GM13976 (cell line): ENCODE measurements around the gene B9D1.

Source experiments
- DNase-seq: peaks from one replicate; pipeline ENCODE4 v3.0.0; 2012; ENCODE audit warnings: low spot score
- in situ Hi-C: fragments of 300-500 bp; cut with MboI; formaldehyde crosslinking; loops from one replicate; pipeline ENCODE4 v1.12.0; 2022; ENCODE audit warnings: low sequenced_read_pairs, mixed read lengths, inconsistent platforms; ENCODE audit not compliant: unreplicated experiment
- TF ChIP-seq, protein P1 (sequence below): IDR thresholded peaks from 2 replicates; pipeline ENCODE4 v1.5.1; 2012; ENCODE audit warnings: borderline replicate concordance, mild to moderate bottlenecking; ENCODE audit not compliant: insufficient read depth; ENCODE audit errors: extremely low read depth, missing control alignments, control extremely low read depth

Gene B9D1

DNA sequence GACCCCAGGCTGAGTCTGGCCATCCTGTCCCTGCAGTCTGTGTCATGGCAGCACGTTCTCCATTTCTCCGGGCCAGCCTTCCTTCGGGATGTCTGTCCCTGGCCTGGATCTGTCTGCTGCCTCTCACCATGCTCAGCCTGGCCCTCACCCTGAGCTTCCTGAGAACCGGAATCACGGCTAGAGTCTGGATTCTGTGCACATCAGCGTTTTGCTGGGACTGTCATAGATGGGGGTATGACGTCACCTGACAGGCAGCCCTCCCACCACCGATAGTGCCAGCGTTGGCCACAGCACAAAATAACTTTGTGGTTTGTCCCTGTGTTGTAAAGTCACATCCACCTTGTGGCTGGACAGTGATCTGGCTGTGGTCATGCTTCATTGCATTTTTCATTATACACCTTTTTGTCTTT, 59.2 kb downstream of the B9D1 start:
- TF ChIP-seq, protein P1, sequence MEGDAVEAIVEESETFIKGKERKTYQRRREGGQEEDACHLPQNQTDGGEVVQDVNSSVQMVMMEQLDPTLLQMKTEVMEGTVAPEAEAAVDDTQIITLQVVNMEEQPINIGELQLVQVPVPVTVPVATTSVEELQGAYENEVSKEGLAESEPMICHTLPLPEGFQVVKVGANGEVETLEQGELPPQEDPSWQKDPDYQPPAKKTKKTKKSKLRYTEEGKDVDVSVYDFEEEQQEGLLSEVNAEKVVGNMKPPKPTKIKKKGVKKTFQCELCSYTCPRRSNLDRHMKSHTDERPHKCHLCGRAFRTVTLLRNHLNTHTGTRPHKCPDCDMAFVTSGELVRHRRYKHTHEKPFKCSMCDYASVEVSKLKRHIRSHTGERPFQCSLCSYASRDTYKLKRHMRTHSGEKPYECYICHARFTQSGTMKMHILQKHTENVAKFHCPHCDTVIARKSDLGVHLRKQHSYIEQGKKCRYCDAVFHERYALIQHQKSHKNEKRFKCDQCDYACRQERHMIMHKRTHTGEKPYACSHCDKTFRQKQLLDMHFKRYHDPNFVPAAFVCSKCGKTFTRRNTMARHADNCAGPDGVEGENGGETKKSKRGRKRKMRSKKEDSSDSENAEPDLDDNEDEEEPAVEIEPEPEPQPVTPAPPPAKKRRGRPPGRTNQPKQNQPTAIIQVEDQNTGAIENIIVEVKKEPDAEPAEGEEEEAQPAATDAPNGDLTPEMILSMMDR: no peak
- no peak for DNase-seq
- in situ Hi-C loops: no loop called here

DNA sequence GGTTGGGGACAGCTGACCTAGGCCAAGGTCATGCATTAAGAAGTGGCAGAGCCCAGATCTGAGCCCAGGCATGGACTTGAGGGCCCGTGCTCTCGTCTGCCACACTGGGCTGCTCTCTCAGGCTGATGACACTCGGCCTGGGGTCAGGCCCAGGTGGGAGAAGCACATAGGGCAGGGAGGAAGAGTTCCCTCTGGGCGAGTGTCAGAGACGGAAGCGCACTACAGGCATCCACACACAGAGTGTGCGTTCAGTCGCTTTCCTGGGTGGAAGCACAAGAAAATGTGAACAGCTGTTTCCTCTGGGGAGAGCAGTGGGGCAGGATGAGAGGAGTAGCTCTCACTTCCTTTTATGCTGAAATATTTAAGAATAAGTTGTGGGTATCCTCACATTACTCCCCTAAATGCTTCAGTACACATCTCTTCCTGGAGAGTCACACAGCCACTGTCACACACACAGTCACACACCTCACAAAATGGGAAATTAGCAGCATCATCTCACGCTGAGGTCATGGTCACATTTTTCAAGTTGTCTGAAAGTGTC, 59.7 kb downstream of the B9D1 start:
- in situ Hi-C loops: no loop called here
- TF ChIP-seq, protein P1: no peak
- DNase-seq: no peak

DNA sequence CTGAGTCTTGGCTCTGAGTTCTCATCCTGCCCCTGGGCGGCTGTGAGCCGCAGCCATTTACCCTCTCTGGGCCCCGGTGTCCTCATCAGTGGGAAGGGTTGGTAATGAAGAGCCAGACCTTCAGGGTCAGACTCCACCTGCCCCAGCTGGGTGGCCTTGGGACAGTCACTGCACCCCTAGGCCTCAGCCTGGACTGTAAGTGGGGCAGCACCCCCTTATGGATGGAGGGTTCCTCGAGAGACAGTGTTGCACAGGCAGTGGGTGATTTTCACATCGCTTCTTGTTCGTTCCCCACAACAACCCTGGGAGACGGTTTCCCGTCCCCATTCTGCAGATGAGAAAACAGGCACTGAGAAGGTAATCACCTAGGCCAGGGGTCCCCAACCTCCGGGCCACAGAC, 60.5 kb downstream of the B9D1 start:
- no peak for DNase-seq
- TF ChIP-seq, protein P1: no peak
- in situ Hi-C loops: no loop called here

DNA sequence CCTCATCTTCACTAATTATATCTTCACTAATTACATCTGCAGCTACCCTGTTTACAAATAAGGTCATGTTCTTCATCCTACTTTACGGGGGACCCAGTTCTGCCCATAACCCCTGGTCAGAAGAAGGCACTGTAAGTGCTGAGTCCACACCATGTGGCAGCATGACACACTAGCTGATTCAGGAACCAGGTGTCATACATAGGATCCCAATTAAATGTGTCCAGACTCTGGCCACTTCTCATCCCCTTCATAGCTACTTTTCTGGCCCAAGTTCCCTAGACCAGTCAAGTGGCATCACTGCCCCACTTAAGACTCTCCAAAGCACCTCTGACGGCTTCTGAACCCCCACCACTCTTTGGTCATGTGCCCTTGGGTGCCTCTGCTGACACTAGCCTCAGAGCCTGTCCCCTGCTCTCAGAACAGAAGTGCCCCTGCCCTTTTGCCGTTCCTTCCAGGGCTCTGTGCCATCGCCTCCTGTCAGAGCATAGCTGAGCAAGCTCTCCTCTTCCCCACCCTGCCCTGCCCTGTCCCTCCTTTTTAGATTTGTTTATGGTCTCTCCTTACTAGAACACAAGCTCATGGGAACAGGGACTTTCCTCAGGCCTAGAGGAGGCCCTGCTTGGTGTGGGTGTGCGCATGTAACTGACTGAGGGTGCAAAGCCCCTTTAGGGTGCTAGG, 61.1 kb downstream of the B9D1 start:
- DNase-seq: no peak
- in situ Hi-C loops: no loop called here
- TF ChIP-seq, protein P1: no peak

DNA sequence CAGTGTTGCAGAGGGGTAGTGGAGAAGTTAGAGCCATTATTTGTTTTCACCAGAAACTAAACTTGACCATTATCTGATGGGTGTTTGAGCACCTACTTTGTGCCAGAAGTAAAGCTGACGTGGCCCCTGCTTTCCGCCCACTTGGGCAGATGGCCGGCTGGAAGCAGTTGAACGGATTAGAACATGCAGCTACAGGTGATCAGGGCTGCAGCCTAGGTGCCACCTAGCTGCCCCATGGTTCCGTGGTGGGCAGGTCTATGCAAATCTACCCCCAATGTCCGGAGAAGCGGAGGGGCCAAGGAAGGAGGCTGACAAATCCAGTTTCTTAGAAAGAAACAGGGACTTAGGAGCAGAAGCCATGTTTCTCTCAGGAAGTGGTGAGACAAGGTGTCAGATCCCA, 62.7 kb downstream of the B9D1 start:
- TF ChIP-seq, protein P1: no peak
- in situ Hi-C loops: no loop called here
- DNase-seq: no peak

DNA sequence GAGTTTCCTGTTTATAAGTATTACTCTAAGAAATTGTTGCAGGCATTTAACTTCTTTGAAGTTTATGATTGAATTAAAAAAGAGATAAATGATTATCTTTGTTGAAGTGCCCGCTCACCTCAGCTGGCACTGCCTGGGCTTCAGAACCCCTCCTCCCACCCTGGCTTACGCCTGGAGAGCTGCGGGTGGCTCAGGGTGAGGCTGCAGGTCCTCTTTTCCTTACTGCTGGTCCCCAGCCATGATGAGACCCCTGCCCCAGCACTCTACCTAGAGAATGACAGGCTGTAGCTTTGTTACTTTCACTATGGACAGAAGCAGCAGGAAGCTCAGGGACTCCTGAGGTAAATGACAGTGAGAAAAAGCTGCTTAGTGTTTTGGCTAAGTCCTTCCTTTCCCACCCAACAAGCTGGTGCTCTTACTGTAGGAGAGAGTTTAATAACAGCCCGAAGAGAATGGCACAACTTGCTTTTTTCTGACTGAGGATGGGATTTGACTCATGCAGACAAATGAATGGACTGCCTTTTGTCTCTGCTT, 63.2 kb downstream of the B9D1 start:
- no peak for DNase-seq
- TF ChIP-seq, protein P1: no peak
- in situ Hi-C loops: no loop called here
